GM18861 (cell line): Measurements from ENCODE around the gene PROB1.
"Not testable (repeated sequence)": the region's sequence is repeated elsewhere in the genome, so short reads cannot be mapped to it uniquely, and the experiment has no call there.

Experiments used
- ATAC-seq: cut with Tn5 transposase; IDR thresholded peaks from one replicate; pipeline ENCODE4 v1.9.1; 2021; ENCODE audit not compliant: unreplicated experiment

Gene PROB1

GRCh38 chr5:139379626-139380449 is 15.1 kb downstream of the PROB1 start:
- no peak for ATAC-seq

DNA sequence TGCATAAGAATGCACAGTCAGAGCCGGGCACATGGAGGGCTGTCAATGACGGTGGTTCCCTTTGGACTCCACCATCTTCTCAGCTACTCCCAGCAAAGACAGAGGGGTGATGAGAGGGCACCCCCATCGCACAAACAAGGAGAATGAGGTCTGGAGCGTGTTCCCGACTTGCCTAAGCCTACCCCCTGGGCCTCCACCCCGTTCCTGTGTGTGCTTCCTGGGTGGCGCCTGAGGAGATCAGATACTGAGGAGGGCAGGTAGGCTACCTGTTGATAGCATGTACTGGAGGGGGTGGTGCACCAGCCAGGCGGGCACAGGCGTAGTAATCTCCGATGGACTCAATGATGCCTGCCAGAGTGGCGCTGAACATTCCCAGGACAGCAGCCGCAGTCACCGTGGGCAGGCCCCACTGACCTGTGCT is 16.0 kb downstream of the PROB1 start:
- no peak for ATAC-seq

DNA sequence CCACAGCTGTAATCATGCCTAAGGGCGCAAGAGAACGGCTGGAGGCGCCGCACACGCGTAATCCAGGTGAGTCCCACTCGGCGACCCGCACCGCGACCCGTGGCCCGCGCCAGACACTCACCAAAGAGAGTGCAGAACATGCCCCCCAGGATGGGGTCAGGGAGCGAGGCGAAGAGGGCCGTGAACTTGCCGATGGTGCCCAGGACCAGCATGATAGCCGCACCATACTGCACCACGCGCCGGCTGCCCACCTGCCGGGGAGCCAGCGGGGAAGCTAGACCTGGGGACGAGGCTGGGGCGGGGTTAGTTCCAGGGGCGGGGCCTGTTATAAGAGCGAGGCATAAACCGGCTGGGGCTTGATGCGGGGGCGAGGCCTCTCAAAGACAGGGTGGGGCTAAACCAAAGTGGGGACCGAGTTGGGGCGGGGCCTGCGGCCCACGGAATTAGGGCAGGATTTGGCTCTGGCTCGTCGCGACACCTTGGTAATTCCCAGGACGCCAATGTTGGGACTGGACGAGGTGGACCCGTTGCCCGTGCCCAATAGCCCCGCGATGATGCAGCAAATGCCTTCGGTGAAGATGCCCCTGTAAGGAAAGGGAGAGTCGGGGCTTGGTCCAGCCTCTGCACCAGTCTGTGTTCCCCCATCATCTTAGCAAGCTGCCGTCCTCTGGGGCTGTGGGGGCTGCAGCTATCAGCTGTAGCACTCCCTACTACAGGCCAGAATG is 16.6 kb downstream of the PROB1 start:
- no peak for ATAC-seq

DNA sequence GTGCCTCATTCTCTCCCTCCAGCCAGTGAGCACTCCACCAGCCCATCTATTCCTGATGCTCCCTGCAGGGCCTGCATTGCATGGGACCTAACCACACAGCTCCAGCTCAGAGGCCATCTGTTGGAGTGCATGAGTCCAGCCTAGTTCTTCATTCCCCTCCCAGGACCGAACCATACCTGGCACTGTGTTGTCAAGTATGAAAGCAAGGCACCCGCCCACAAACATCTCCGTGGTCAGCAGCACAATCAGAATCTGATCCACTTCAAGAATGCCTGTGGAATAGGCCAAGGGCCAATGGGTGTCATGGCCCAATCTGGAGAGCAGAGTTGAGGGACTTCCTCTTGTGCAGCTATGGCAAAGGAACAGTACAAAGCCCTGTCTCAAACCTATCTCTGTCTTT is 17.7 kb downstream of the PROB1 start:
- ATAC-seq, result no peak

GRCh38 chr5:139376364-139376763 is 18.5 kb downstream of the PROB1 start:
- ATAC-seq, result no peak

GRCh38 chr5:139374909-139375308 is 20.0 kb downstream of the PROB1 start:
- no peak for ATAC-seq

GRCh38 chr5:139371482-139372435 is 23.1 kb downstream of the PROB1 start:
- no peak for ATAC-seq

GRCh38 chr5:139369181-139369580 is 25.7 kb downstream of the PROB1 start:
- no peak for ATAC-seq

DNA sequence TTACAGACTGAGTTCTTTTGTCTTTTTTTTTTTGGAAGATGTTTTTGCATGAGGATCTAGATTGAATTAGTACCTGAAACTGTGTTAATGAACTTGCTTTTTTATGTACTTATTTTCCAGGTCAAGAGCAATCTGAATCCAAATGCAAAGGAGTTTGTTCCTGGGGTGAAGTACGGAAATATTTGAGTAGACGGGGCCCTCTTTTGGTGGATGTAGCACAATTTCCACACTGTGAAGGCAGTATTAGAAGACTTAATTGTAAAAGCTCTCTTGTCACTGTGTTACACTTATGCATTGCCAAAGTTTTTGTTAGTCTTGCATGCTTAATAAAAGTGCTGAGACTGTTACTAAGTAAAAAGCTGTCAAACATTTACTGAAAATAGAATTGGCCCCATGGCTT is 26.3 kb downstream of the PROB1 start:
- no peak for ATAC-seq

GRCh38 chr5:139364466-139364865 is 30.4 kb downstream of the PROB1 start:
- no peak for ATAC-seq

GRCh38 chr5:139363937-139364336 is 31.0 kb downstream of the PROB1 start:
- ATAC-seq, result no peak

DNA sequence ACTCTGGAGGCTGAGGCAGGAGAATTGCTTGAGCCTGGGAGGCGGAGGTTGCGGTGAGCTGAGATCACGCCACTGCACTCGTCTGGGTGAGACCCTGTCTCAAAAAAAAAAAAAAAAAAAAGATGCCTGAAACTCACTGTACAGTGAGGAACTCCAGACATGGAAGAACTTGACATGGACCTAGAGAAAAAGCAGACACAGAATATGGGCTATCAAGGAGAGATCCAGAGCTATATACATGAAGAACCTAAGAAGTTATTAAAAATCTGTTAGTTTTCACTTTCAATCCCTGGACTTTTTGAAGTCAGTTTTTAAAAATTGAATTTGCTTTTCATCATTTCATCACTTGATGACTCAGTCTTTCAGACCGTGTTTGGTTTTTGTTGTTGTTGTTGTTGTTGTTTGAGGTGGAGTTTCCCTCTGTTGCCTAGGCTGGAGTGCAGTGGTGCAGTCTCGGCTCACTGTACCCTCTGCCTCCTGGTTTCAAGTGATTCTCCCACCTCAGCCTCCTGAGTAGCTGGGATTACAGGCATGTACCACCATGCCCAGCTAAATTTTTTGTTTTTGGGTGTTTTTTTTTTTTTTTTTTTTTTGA is 33.0 kb downstream of the PROB1 start:
- ATAC-seq, result no peak

DNA sequence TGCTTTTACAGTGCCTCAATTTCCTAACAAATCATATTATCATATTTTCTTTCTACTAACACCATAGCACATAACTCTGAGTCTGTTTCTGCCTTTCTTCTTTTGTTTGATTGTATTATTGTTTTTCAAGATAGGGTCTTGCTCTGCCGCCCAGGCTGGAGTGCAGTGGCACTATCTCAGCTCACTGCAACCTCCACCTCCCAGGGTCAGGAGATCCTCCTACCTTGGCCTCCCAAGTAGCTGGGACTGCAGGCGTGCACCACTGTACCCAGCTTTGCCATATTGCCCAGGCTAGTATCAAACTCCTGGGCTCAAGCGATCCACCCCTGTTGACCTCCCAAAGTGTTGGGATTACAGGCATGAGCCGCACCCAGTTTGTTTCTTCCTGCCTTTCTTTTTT is 34.5 kb downstream of the PROB1 start:
- ATAC-seq, result no peak

- no peak for ATAC-seq
Measured at GRCh38 chr5:139358064-139358463, 36.8 kb downstream of the PROB1 start.

GRCh38 chr5:139355900-139356299 is 39.0 kb downstream of the PROB1 start:
- not testable (repeated sequence) for ATAC-seq

DNA sequence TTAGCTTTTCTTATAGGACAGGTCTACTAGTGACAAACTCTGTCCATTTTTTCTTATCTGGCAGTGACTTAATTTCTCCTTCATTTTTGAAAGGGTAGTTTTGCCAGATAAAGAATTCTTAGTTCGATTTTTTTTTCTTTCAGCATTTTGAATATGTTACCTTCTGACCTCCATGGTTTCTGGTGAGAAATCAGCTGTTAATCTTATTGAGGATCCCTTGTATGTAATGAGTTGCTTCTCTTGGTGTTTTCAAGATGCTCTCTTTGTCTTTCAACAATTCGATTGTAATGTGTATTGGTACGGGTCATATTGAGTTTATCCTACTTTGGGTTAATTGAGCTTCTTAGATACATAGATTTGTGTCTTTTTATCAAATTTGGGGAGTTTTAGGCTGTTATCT is 40.7 kb downstream of the PROB1 start:
- no peak for ATAC-seq

- ATAC-seq, result not testable (repeated sequence)
Measured at GRCh38 chr5:139347863-139348262, 47.0 kb downstream of the PROB1 start.

- not testable (repeated sequence) for ATAC-seq
Measured at GRCh38 chr5:139345442-139345841, 49.5 kb downstream of the PROB1 start.

DNA sequence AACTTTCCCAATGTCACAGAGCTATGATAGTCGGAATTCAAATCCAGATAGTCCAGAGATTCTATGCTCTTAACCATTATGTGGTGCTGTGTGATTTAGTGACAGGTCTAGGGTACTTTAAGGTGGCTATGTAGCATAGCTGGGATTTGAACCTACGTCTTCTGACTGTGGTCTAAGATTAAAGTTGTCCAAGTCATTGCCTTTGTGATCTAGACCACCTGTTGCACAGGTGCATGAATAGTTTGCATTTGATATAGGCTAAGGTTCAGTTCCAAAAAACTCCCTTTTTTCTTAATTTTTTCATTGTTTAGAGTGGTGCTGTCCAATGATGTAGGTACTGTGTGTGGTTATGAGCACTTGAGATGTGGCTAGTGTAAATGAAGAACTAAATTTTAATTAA is 50.7 kb downstream of the PROB1 start:
- no peak for ATAC-seq

DNA sequence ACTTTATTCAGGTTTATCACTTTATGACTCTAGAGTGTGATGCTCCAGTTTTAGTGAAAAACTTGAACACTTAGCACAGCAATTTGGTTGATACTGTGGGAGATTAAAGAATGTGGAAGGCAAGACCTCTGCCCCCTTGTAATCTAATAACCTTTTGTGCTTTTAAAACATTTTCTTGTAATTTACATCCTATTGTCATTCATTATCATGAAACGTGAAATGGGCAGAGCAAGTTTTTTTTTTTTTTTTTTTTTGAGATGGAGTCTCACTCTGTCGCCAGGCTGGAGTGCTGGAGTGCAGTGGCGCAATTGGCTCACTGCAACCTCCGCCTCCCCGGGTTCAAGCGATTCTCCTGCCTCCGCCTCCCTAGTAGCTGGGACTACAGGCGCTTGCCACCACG is 51.4 kb downstream of the PROB1 start:
- no peak for ATAC-seq

GRCh38 chr5:139342423-139342723 is 52.5 kb downstream of the PROB1 start:
- peak; percentile 37 for ATAC-seq
